Peyer's patch (tissue), 4 donors: ENCODE measurements around the gene PDE1C. TPM values are rescaled to one million over a fixed set of nuclear protein-coding genes. Genes with fewer than 3 reads are reported as not detected.

Source experiments
- DNase-seq, 3 donors: peaks; one replicate each; pipeline ENCODE4 v3.0.0-alpha.2; 2017 to 2019
- H3K27ac ChIP-seq, 4 donors: fragments of 200-600 bp; sonication (generic); one replicate each; pipeline ENCODE4 v1.5.1; 2016 to 2019
- H3K27me3 ChIP-seq, 2 donors: fragments of 200-600 bp; sonication (generic); one replicate each; pipeline ENCODE4 v1.5.1; 2019
- H3K36me3 ChIP-seq, 3 donors: fragments of 200-600 bp; sonication (generic); one replicate each; pipeline ENCODE4 v1.5.1; 2016 to 2019
- H3K4me1 ChIP-seq, 4 donors: fragments of 200-600 bp; sonication (generic); one replicate each; pipeline ENCODE4 v1.5.1; 2016 to 2019
- H3K4me3 ChIP-seq, 4 donors: fragments of 200-600 bp; sonication (generic); 1 replicate in 3 of 4; 2 replicates in 1 of 4; pipeline ENCODE4 v1.5.1; 2016 to 2019; ENCODE audit warnings: mild to moderate bottlenecking in 1 of 4
- H3K9me3 ChIP-seq, 4 donors: fragments of 200-600 bp; sonication (generic); one replicate each; pipeline ENCODE4 v1.5.1; 2016 to 2019; ENCODE audit warnings: mild to moderate bottlenecking in 1 of 4
- CTCF ChIP-seq, 6 experiments: fragments of 450-650 bp in 4 of 6; fragments of 200-600 bp in 2 of 6; sonication (generic) in 1 of 6; IDR thresholded peaks; one replicate each; pipeline ENCODE4 v1.5.1; 2017 to 2019; ENCODE audit warnings: antibody characterized with exemption in 6 of 6, mild to moderate bottlenecking in 3 of 6, moderate library complexity in 1 of 6
- POLR2A ChIP-seq, 2 donors: fragments of 450-650 bp; IDR thresholded peaks; one replicate each; pipeline ENCODE4 v1.5.1; 2017; ENCODE audit warnings: antibody characterized with exemption in 2 of 2, mild to moderate bottlenecking in 2 of 2, moderate library complexity in 2 of 2
- total RNA-seq, 4 donors: library from RNA; depleted of rRNA; stranded (reverse); fragments of >200 nt; gene quantifications; one replicate each; pipeline ENCODE4 v1.1.0, GENCODE V29; 2016

Gene PDE1C
- total RNA-seq, 4 donors from 2014 or later = 2.5 to 15.7 (median 3.3) TPM

GRCh38 chr7:32059289-32060011 is 10.8 kb downstream of the PDE1C start:
- Histone ChIP-seq H3K9me3 (no peaks in the 10 kb centered on the region), H3K4me1 (peaks cover 0 to 6% (median 0%) of the 10 kb centered on the region in 4 donors), H3K27ac (peak overlapping the region in 2 of 4 donors; percentile 9 to 40), H3K27me3 (no peaks in the 10 kb centered on the region), H3K36me3 (no peaks in the 10 kb centered on the region), H3K4me3 (no peak overlapping the region)
- DNase-seq = no peak
- no peak for TF ChIP-seq POLR2A (IDR thresholded peaks at IDR 0.05)
- no peak for TF ChIP-seq CTCF (IDR thresholded peaks at IDR 0.05)

GRCh38 chr7:32058002-32058401 is 12.2 kb downstream of the PDE1C start:
- Histone ChIP-seq H3K27ac (peak overlapping the region in 1 of 4 donors; percentile 17), H3K4me3 (no peak overlapping the region), H3K27me3 (no peaks in the 10 kb centered on the region), H3K9me3 (no peaks in the 10 kb centered on the region), H3K36me3 (no peaks in the 10 kb centered on the region), H3K4me1 (peaks cover 0 to 6% (median 0%) of the 10 kb centered on the region in 4 donors)
- DNase-seq = no peak
- TF ChIP-seq CTCF (IDR thresholded peaks at IDR 0.05) (no peak), POLR2A (IDR thresholded peaks at IDR 0.05) (no peak)

- H3K27ac ChIP-seq = no peak overlapping the region
- H3K4me1 ChIP-seq = peaks cover 0 to 6% (median 0%) of the 10 kb centered on the region in 4 donors
- no peak overlapping the region for H3K4me3 ChIP-seq
- no peak for DNase-seq
- TF ChIP-seq POLR2A (IDR thresholded peaks at IDR 0.05) = no peak
- TF ChIP-seq CTCF (IDR thresholded peaks at IDR 0.05) = no peak
- H3K27me3 ChIP-seq = no peaks in the 10 kb centered on the region
- H3K36me3 ChIP-seq = no peaks in the 10 kb centered on the region
- H3K9me3 ChIP-seq = no peaks in the 10 kb centered on the region
Measured at GRCh38 chr7:32056767-32057166, 13.4 kb downstream of the PDE1C start.

GRCh38 chr7:32053204-32053603 is 17.0 kb downstream of the PDE1C start:
- no peak for DNase-seq
- no peak overlapping the region for H3K27ac ChIP-seq
- no peaks in the 10 kb centered on the region for H3K36me3 ChIP-seq
- TF ChIP-seq POLR2A (IDR thresholded peaks at IDR 0.05) (no peak), CTCF (IDR thresholded peaks at IDR 0.05) (no peak)
- no peaks in the 10 kb centered on the region for H3K27me3 ChIP-seq
- H3K4me3 ChIP-seq = no peak overlapping the region
- H3K4me1 ChIP-seq = no peaks in the 10 kb centered on the region
- H3K9me3 ChIP-seq = no peaks in the 10 kb centered on the region

- DNase-seq = no peak
- Histone ChIP-seq H3K4me1 (no peaks in the 10 kb centered on the region), H3K36me3 (no peaks in the 10 kb centered on the region), H3K27ac (no peak overlapping the region), H3K4me3 (no peak overlapping the region), H3K27me3 (no peaks in the 10 kb centered on the region), H3K9me3 (no peaks in the 10 kb centered on the region)
- TF ChIP-seq POLR2A (IDR thresholded peaks at IDR 0.05) = no peak
- no peak for TF ChIP-seq CTCF (IDR thresholded peaks at IDR 0.05)
Measured at GRCh38 chr7:32051128-32051527, 19.1 kb downstream of the PDE1C start.
